MM.1S (cell line): ENCODE data around the gene BCAP29.

Experiments used
- DNase-seq: peaks from one replicate; pipeline ENCODE4 v3.0.0-alpha.2; 2015
- H2AFZ ChIP-seq: fragments of 300-600 bp; sonication (generic); 2 replicates; pipeline ENCODE4 v1.6.0; 2016; ENCODE audit warnings: antibody characterized with exemption, low read length
- H3F3A ChIP-seq: fragments of 300-600 bp; sonication (generic); 2 replicates; pipeline ENCODE4 v1.6.1; 2016; ENCODE audit warnings: mild to moderate bottlenecking, antibody characterized with exemption, low read length, moderate library complexity, mixed read lengths; ENCODE audit not compliant: insufficient read depth
- H3K27ac ChIP-seq: fragments of 300-600 bp; sonication (generic); 2 replicates; pipeline ENCODE4 v1.5.1; 2016; ENCODE audit warnings: mild to moderate bottlenecking, low read length
- H3K27me3 ChIP-seq: fragments of 300-600 bp; sonication (generic); replicated peaks from 2 replicates; pipeline ENCODE4 v1.6.0; 2016; ENCODE audit warnings: low read length; ENCODE audit not compliant: insufficient read depth
- H3K36me3 ChIP-seq: fragments of 300-600 bp; sonication (generic); replicated peaks from 2 replicates; pipeline ENCODE4 v1.6.1; 2016; ENCODE audit warnings: mild to moderate bottlenecking, low read length, mixed read lengths; ENCODE audit not compliant: insufficient read depth
- H3K4me1 ChIP-seq: fragments of 300-600 bp; sonication (generic); 2 replicates; pipeline ENCODE4 v1.6.1; 2016; ENCODE audit warnings: low read length, mixed read lengths
- H3K4me2 ChIP-seq: fragments of 300-600 bp; sonication (generic); 2 replicates; pipeline ENCODE4 v1.6.0; 2016; ENCODE audit warnings: low read depth, low read length
- H3K4me3 ChIP-seq: fragments of 300-600 bp; sonication (generic); 2 replicates; pipeline ENCODE4 v1.5.1; 2016; ENCODE audit warnings: low read length, mixed read lengths
- H3K79me2 ChIP-seq: fragments of 300-600 bp; sonication (generic); 2 replicates; pipeline ENCODE4 v1.6.1; 2016; ENCODE audit warnings: mixed run types, low read length, mixed read lengths
- H3K9ac ChIP-seq: fragments of 300-600 bp; sonication (generic); 2 replicates; pipeline ENCODE4 v1.6.1; 2016; ENCODE audit warnings: low read length, mixed read lengths
- H3K9me2 ChIP-seq: fragments of 300-600 bp; sonication (generic); replicated peaks from 2 replicates; pipeline ENCODE4 v1.6.1; 2016; ENCODE audit warnings: mild to moderate bottlenecking, low read length, mixed read lengths; ENCODE audit not compliant: insufficient read depth
- H3K9me3 ChIP-seq: fragments of 300-600 bp; sonication (generic); replicated peaks from 2 replicates; pipeline ENCODE4 v1.6.1; 2016; ENCODE audit warnings: mild to moderate bottlenecking, low read length, mixed read lengths; ENCODE audit not compliant: insufficient read depth
- H4K20me1 ChIP-seq: fragments of 300-600 bp; sonication (generic); 2 replicates; pipeline ENCODE4 v1.6.1; 2016; ENCODE audit warnings: mild to moderate bottlenecking, low read length, moderate library complexity, mixed read lengths; ENCODE audit not compliant: insufficient read depth
- EZH2 ChIP-seq: fragments of 300-600 bp; sonication (generic); optimal IDR thresholded peaks from 2 replicates; pipeline ENCODE3; 2017; ENCODE audit warnings: low read depth, mild to moderate bottlenecking, antibody characterized with exemption, low read length, mixed read lengths
- EZH2phosphoT487 ChIP-seq: fragments of 300-600 bp; sonication (generic); IDR thresholded peaks from 2 replicates; pipeline ENCODE4 v1.6.1; 2018; ENCODE audit warnings: antibody characterized with exemption, low read length
- TF ChIP-seq, protein P1 (sequence below): fragments of 300-600 bp; sonication (generic); IDR thresholded peaks from 2 replicates; pipeline ENCODE4 v1.5.1; 2016; ENCODE audit warnings: antibody characterized with exemption, low read length, mixed read lengths

The BCAP29 gene

GRCh38 chr7:107643938-107644308 is 63.9 kb downstream of the BCAP29 start:
- TF ChIP-seq, protein P1, sequence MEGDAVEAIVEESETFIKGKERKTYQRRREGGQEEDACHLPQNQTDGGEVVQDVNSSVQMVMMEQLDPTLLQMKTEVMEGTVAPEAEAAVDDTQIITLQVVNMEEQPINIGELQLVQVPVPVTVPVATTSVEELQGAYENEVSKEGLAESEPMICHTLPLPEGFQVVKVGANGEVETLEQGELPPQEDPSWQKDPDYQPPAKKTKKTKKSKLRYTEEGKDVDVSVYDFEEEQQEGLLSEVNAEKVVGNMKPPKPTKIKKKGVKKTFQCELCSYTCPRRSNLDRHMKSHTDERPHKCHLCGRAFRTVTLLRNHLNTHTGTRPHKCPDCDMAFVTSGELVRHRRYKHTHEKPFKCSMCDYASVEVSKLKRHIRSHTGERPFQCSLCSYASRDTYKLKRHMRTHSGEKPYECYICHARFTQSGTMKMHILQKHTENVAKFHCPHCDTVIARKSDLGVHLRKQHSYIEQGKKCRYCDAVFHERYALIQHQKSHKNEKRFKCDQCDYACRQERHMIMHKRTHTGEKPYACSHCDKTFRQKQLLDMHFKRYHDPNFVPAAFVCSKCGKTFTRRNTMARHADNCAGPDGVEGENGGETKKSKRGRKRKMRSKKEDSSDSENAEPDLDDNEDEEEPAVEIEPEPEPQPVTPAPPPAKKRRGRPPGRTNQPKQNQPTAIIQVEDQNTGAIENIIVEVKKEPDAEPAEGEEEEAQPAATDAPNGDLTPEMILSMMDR, result no peak
- TF ChIP-seq EZH2 (no peak), EZH2phosphoT487 (no peak)
- H3K4me2 ChIP-seq, result no peak overlapping the region
- no peak overlapping the region for H3K27ac ChIP-seq
- no peaks in the 10 kb centered on the region for H3F3A ChIP-seq
- peaks cover 64% of the 10 kb centered on the region for H3K27me3 ChIP-seq
- H3K79me2 ChIP-seq, result no peaks in the 10 kb centered on the region
- H3K9ac ChIP-seq, result no peak overlapping the region
- no peak overlapping the region for H2AFZ ChIP-seq
- H3K9me2 ChIP-seq, result no peaks in the 10 kb centered on the region
- DNase-seq, result no peak
- no peak overlapping the region for H3K4me3 ChIP-seq
- H4K20me1 ChIP-seq, result no peaks in the 10 kb centered on the region
- 0 out of 2 replicates have a peak, but pooled peaks cover 4% of the 10 kb centered on the region for H3K4me1 ChIP-seq
- H3K9me3 ChIP-seq, result no peaks in the 10 kb centered on the region
- no peaks in the 10 kb centered on the region for H3K36me3 ChIP-seq

- no peaks in the 10 kb centered on the region for H3K36me3 ChIP-seq
- H3K27me3 ChIP-seq, result peaks cover 63% of the 10 kb centered on the region
- no peaks in the 10 kb centered on the region for H4K20me1 ChIP-seq
- H3K4me3 ChIP-seq, result no peak overlapping the region
- no peaks in the 10 kb centered on the region for H3F3A ChIP-seq
- TF ChIP-seq EZH2 (no peak), EZH2phosphoT487 (no peak)
- TF ChIP-seq, protein P1, result no peak
- H2AFZ ChIP-seq, result no peak overlapping the region
- no peaks in the 10 kb centered on the region for H3K9me3 ChIP-seq
- DNase-seq, result no peak
- H3K79me2 ChIP-seq, result no peaks in the 10 kb centered on the region
- no peak overlapping the region for H3K4me2 ChIP-seq
- no peak overlapping the region for H3K27ac ChIP-seq
- H3K4me1 ChIP-seq, result 0 out of 2 replicates have a peak, but pooled peaks cover under 1% of the 10 kb centered on the region
- no peak overlapping the region for H3K9ac ChIP-seq
- no peaks in the 10 kb centered on the region for H3K9me2 ChIP-seq
Observed at GRCh38 chr7:107644309-107644974, 64.4 kb downstream of the BCAP29 start.

- Histone ChIP-seq H3K4me1 (no peaks in the 10 kb centered on the region), H3K9me3 (no peaks in the 10 kb centered on the region), H3K27ac (no peak overlapping the region), H3K4me2 (no peak overlapping the region), H2AFZ (no peak overlapping the region), H3K9ac (no peak overlapping the region), H3F3A (no peaks in the 10 kb centered on the region), H3K4me3 (no peak overlapping the region), H3K9me2 (no peaks in the 10 kb centered on the region), H3K27me3 (no peaks in the 10 kb centered on the region), H3K79me2 (no peaks in the 10 kb centered on the region), H4K20me1 (no peaks in the 10 kb centered on the region), H3K36me3 (no peaks in the 10 kb centered on the region)
- no peak for DNase-seq
- TF ChIP-seq, protein P1, result no peak
- TF ChIP-seq EZH2phosphoT487 (no peak), EZH2 (no peak)
Observed at GRCh38 chr7:107652642-107653041, 72.6 kb downstream of the BCAP29 start.
